Omental fat pad (tissue), 4 donors: ENCODE results near the gene TMEM108. TPM values are rescaled to one million over a fixed set of nuclear protein-coding genes. Genes with fewer than 3 reads are reported as not detected.

Source experiments
- ATAC-seq: fragments of 150-250 bp; one replicate; pipeline ENCODE4 v1.9.1; 2016; ENCODE audit warnings: mild to moderate bottlenecking, moderate library complexity; ENCODE audit not compliant: low FRiP score
- DNase-seq: peaks from one replicate; pipeline ENCODE4 v3.0.0-alpha.2; 2019; ENCODE audit warnings: low spot score
- total RNA-seq, 4 donors: library from RNA; depleted of rRNA; stranded (reverse); fragments of >200 nt; gene quantifications; one replicate each; pipeline ENCODE4 v1.1.0, GENCODE V29; 2016
- TF ChIP-seq, protein P1 (sequence below), 3 donors: fragments of 450-650 bp; IDR thresholded peaks; one replicate each; pipeline ENCODE4 v1.5.1; 2016 to 2017; ENCODE audit warnings: antibody characterized with exemption in 3 of 3, mild to moderate bottlenecking in 3 of 3, moderate library complexity in 2 of 3

Gene TMEM108
- total RNA-seq, 4 donors from 2014 or later: 0.93 to 1.3 (median 0.96) TPM; not detected in 1

DNA sequence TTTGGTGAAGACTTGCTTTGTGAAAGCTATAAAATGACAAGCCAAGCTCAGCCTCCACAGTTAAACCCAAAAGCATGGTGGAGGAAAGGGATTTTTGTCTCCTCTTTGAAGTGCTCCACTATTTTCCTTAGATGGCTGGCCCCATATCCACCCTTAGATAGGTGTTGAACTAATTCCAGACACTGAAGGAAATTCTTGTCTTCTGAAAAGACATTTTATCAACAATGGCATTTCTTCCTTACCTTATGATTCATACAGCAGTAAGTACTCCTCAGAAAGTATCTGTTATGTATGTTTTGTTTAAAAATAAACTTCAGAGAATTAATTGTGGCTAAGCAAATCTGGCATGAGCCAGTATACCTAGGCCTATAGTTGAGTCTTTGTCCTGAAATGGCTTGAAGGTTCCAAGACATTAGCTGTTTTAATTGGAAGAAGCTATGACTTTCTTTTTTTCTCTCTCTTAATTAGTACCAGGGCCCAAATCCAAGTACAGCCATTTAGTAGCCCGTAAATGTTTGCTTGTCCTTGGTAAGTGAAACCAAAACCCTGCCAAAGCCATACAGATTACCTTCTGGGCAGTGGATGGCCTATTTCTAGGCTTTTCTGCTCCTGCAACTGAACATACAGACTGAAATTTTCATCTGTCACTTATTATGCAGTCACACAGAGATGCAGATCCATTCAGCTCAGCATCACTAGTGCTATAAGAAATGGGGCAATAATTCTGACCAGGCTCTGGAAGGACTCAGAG is 356.5 kb downstream of the TMEM108 start:
- DNase-seq: no peak

DNA sequence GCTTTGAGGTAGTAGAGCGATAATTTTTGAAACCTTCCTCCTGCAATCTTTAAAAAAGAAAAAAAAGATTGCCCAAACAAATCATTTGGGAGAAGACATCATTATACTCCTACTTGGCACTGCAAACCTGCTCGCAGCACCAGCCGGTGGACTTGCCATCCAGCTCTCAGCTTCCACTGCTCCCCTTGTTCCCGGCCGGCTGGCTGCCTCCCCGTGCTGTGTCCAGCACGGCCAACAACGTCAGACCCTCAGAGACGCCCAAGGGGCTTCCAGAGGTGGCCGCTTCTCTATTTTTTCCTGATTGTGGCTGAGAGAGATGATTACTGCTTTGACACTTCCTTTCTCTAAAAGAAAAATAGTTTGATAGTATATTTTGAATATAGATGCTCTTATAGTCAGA is 358.7 kb downstream of the TMEM108 start:
- TF ChIP-seq, protein P1, sequence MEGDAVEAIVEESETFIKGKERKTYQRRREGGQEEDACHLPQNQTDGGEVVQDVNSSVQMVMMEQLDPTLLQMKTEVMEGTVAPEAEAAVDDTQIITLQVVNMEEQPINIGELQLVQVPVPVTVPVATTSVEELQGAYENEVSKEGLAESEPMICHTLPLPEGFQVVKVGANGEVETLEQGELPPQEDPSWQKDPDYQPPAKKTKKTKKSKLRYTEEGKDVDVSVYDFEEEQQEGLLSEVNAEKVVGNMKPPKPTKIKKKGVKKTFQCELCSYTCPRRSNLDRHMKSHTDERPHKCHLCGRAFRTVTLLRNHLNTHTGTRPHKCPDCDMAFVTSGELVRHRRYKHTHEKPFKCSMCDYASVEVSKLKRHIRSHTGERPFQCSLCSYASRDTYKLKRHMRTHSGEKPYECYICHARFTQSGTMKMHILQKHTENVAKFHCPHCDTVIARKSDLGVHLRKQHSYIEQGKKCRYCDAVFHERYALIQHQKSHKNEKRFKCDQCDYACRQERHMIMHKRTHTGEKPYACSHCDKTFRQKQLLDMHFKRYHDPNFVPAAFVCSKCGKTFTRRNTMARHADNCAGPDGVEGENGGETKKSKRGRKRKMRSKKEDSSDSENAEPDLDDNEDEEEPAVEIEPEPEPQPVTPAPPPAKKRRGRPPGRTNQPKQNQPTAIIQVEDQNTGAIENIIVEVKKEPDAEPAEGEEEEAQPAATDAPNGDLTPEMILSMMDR (IDR thresholded peaks at IDR 0.05): no peak
- ATAC-seq (no peak), DNase-seq (no peak)

More for the DNA sequence above, 356.5 kb downstream of the TMEM108 start:
- ATAC-seq: no peak
- TF ChIP-seq, protein P1 (IDR thresholded peaks at IDR 0.05): no peak

DNA sequence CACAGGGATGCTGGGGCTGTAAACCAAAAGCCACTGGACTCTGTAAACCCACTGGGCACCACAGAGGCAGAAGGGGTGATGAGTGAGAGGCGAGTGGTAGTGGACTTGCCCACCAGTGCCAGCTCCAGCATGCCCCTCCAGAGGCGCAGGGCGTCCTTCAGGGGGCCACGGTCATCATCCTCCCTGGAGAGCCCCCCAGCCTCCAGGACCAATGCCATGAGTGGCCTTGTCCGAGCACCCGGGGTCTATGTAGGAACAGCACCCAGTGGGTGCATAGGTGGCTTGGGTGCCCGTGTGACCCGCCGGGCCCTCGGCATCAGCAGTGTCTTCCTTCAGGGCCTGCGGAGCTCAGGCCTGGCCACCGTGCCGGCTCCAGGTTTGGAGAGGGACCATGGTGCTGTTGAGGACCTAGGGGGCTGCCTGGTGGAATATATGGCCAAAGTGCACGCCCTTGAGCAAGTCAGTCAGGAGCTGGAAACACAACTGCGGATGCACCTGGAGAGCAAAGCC is 361.9 kb downstream of the TMEM108 start, which contains the start of gene BFSP2:
TSS of gene BFSP2 (plus strand) at position 51 of the 510 bp plus-strand sequence. CDS start at position 79, 28 bp downstream.
- TF ChIP-seq, protein P1 (IDR thresholded peaks at IDR 0.05): no peak
- no peak for DNase-seq
- ATAC-seq: no peak

DNA sequence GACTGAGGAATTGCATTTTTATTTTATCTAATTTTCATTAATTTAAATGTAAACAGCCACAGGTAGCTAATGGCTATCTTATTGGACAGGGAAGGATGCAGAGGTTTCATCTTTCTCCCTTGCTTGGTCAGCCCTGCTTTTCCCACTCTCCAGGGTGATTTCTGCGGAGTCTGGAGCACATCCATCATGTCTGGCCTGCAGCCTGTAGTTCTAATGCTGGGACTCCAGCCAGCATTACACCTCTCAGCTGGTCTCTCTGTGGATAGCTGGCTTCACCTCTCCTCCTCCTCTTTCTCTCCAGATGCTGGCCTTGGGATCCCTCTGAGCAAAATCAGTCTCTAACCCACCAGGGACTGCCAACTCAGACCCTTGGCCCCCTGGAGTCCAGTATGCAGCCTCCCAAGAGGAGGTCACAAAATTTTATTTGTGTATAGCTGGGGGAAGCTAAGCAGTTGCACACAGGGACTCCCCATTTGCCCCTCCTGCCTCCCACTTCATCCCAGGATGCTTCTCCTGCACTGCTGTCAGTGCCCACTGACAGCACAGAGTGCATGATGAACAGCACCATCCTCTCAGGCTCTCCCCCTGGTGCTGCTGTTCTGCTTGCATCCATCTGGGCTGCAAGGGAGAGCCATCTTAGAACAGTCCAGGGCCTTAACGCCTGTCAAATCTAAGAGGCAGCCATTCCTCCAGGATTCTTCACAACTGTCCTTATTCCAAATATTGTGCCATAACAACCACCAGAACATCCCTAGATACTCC is 363.4 kb downstream of the TMEM108 start:
- ATAC-seq (no peak), DNase-seq (no peak)
- TF ChIP-seq, protein P1 (IDR thresholded peaks at IDR 0.05): no peak

DNA sequence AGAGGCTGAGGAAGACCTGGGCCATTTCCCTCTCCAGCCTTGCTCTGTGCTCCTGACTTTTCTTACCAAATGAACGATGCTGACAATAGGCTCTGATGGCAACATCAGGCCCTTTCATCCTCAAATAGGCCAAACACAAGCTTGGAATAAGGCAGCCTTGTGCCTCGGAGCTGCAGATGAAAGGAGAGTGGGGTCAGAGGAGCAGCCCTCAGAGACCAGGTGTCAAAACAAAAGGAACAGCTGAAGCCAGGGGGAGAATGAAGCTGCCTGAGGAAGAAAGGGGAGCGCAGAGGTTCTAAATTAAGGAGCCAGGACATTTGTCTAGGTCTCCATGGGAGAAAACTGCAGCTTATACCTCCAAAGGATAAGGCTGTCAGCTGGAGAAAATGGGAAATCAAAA is 366.7 kb downstream of the TMEM108 start:
- TF ChIP-seq, protein P1 (IDR thresholded peaks at IDR 0.05): no peak
- DNase-seq: no peak
- ATAC-seq: no peak

DNA sequence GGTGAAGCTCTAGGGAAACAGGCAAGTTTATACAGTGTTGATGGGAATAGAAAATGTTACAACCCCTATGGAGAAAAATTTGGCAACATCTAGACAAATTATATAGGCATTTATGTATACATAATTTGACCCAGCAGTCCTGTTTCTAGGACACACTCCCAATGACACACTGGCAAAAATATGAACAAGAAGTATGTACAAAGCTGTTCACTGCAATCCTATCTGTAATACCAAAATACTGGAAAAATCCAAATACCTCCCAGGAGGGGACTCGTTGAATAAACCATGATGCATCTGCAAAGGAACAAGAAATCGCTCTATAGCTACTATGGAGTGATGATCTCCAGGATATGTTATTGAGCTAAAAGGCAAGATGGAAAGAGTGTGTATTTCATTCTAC is 370.2 kb downstream of the TMEM108 start:
- TF ChIP-seq, protein P1 (IDR thresholded peaks at IDR 0.05): no peak
- DNase-seq: no peak
- no peak for ATAC-seq
